Measurements from ENCODE around the gene AGER.
"Not testable (repeated sequence)": the region's sequence is repeated elsewhere in the genome, so short reads cannot be mapped to it uniquely, and the experiment has no call there.

Gene AGER

GRCh38 chr6:32146687-32147086 lies 37.4 kb downstream of the AGER start:
- TF ChIP-seq CTCF (IDR thresholded peaks at IDR 0.05; ENCODE audit: low read depth, low read length), result no peak
- Histone ChIP-seq H3K27ac (no peak overlapping the region), H3K27me3 (ENCODE audit: insufficient read depth, low read depth, severe bottlenecking) (no peaks in the 10 kb centered on the region), H3K36me3 (peaks cover 8% of the 10 kb centered on the region), H3K9me3 (ENCODE audit: severe bottlenecking) (peaks cover 2% of the 10 kb centered on the region), H3K4me3 (ENCODE audit: low read depth, low read length) (no peak overlapping the region)
- DNase-seq, result no peak

- H3K27me3 ChIP-seq (ENCODE audit: insufficient read depth, low read depth, severe bottlenecking), result no peaks in the 10 kb centered on the region
- DNase-seq, result no peak
- H3K36me3 ChIP-seq, result peaks cover 8% of the 10 kb centered on the region
- no peak overlapping the region for H3K4me3 ChIP-seq (ENCODE audit: low read depth, low read length)
- no peak for TF ChIP-seq CTCF (IDR thresholded peaks at IDR 0.05; ENCODE audit: low read depth, low read length)
- peaks cover 2% of the 10 kb centered on the region for H3K9me3 ChIP-seq (ENCODE audit: severe bottlenecking)
- H3K27ac ChIP-seq, result 0 out of 2 replicates have a peak overlapping the region, but pooled peaks have one; percentile 3
Observed at GRCh38 chr6:32146287-32146686, 37.8 kb downstream of the AGER start.

- not testable (repeated sequence) for H3K27me3 ChIP-seq (ENCODE audit: insufficient read depth, low read depth, severe bottlenecking); H3K9me3 ChIP-seq (ENCODE audit: severe bottlenecking); H3K36me3 ChIP-seq; DNase-seq; H3K27ac ChIP-seq; H3K4me3 ChIP-seq (ENCODE audit: low read depth, low read length)
Observed at GRCh38 chr6:32144238-32144637, 39.8 kb downstream of the AGER start.

- TF ChIP-seq CTCF (IDR thresholded peaks at IDR 0.05; ENCODE audit: low read depth, low read length), result no peak
- Histone ChIP-seq H3K4me3 (ENCODE audit: low read depth, low read length) (no peak overlapping the region), H3K36me3 (no peaks in the 10 kb centered on the region), H3K9me3 (ENCODE audit: severe bottlenecking) (no peaks in the 10 kb centered on the region), H3K27me3 (ENCODE audit: insufficient read depth, low read depth, severe bottlenecking) (no peaks in the 10 kb centered on the region), H3K27ac (no peak overlapping the region)
- no peak for DNase-seq
Observed at GRCh38 chr6:32140420-32141046, 43.5 kb downstream of the AGER start.

- Histone ChIP-seq H3K27ac (no peak overlapping the region), H3K36me3 (no peaks in the 10 kb centered on the region), H3K4me3 (ENCODE audit: low read depth, low read length) (no peak overlapping the region), H3K9me3 (ENCODE audit: severe bottlenecking) (no peaks in the 10 kb centered on the region), H3K27me3 (ENCODE audit: insufficient read depth, low read depth, severe bottlenecking) (no peaks in the 10 kb centered on the region)
- no peak for DNase-seq
- no peak for TF ChIP-seq CTCF (IDR thresholded peaks at IDR 0.05; ENCODE audit: low read depth, low read length)
Observed at GRCh38 chr6:32139590-32139989, 44.5 kb downstream of the AGER start.

GRCh38 chr6:32137454-32137853 lies 46.6 kb downstream of the AGER start:
- DNase-seq, result no peak
- Histone ChIP-seq H3K36me3 (no peaks in the 10 kb centered on the region), H3K9me3 (ENCODE audit: severe bottlenecking) (no peaks in the 10 kb centered on the region), H3K4me3 (ENCODE audit: low read depth, low read length) (no peak overlapping the region), H3K27me3 (ENCODE audit: insufficient read depth, low read depth, severe bottlenecking) (no peaks in the 10 kb centered on the region), H3K27ac (no peak overlapping the region)
- TF ChIP-seq CTCF (IDR thresholded peaks at IDR 0.05; ENCODE audit: low read depth, low read length), result no peak
